RKO (cell line): Measurements from ENCODE around the gene CNR1.
"Not testable (repeated sequence)": the region's sequence is repeated elsewhere in the genome, so short reads cannot be mapped to it uniquely, and the experiment has no call there.

Experiments
- DNase-seq: peaks from one replicate; pipeline ENCODE4 v3.0.0-alpha.2; 2016; ENCODE audit warnings: low spot score

CNR1 gene

DNA sequence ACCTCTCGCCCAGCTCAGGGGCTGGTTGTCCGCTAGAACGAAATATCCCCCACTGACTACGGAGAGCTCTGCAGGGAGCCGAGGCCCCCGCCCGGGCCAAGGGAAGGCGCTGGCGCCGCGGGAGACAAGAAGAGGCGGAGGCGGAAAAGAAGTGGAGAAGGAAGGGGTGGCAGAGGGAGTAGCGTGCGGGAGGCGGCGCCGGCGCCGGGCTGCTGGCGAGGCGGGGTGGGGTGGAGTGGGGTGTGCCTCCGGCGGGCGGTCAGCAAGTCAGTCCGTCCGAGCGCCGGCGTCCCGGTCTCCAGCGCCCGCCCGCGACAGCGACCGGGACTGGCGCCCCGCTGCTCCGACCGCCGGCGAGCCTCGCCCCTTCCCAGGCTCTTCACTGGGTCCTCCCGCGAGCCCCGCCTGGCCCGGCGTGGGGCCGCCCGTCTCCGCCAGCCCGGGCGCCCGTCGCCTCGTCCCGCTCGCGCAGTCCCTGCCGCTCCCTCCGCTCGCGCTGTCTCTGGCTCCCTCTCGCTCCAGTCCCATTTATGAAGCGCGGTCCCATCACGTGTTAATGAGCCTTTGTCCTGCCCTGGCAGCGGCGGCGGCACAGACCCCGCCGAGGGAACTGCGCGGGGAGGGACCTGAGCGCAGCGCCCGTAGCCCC lies at the start of gene CNR1:
Gene CNR1 (minus strand): TSS at position 504 of the 649 bp plus-strand sequence. CDS start 21,073 bp downstream, outside the sequence.
- no peak for DNase-seq

DNA sequence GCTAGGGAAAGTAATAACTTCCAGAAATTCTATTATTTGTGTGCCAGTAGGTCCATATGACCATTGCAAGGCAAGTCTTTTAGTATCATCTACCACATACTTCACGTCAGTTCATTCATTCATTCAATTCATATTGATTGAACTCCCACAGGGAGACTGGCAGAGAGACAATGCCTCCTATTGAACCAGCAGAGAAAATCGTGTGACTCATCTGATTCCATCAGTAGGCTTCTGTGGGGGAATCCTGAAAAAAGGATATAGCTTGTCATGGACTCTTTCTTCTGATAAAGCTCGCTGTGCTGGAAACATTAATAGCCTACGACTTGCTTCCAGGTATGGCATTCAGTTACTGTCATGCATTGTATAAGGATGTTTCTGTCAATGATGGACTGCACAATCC lies 45.3 kb upstream of the CNR1 start:
- DNase-seq: no peak

DNA sequence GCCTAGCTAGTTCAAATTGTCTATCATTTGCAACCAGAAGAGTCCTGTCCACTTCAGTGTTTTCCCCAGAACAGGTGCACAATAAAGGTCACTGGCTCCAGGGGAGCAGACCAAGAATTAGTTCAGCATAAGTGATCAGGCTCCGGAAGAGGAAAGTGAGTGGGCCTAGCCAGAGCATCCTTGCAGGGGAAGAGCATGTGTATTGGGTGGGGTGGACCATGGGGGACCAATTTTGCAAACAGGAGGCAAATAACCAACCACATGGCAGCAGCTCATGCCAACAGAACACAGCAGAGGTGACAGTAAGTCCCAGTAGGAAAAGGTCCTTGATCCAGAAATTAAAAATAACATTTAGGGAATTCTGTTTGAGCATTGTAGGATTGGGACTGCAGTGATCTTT lies 43.2 kb upstream of the CNR1 start:
- no peak for DNase-seq

DNA sequence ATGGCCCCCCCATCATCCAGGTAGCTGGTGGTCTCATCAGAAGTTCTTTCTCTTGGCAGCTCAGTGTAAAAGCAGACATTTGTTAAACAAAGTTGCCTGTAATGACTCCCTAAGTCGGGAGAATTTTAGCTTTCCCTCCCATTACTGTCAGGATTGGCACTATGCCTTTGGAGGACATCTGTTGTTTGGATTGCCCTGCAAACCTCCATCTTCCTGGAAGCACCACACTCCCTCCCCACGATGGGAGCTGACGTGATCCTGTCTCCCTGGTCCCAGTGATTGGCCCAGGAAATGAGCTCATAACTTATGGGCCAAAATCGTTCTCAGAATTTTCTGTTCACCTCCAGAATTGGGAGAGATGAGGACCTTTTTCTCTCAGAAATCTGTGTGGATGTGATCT lies 42.6 kb upstream of the CNR1 start:
- no peak for DNase-seq

DNA sequence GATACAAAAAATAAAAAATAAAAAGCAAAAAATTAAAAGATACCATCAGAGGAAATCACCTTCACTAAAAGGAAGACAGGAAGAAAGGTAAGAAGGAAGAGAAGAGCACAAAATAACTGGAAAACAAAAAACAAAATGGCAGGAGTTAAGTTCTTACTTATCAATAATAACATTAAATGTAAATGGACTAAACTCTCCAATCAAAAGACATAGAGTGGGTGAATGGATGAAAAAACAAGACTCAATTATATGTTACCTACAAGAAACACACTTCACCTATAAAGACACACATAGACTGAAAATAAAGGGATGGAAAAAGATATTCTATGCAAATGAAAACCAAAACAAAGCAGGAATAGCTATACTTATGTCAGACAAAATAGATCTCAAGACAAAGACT lies 35.6 kb upstream of the CNR1 start:
- not testable (repeated sequence) for DNase-seq

DNA sequence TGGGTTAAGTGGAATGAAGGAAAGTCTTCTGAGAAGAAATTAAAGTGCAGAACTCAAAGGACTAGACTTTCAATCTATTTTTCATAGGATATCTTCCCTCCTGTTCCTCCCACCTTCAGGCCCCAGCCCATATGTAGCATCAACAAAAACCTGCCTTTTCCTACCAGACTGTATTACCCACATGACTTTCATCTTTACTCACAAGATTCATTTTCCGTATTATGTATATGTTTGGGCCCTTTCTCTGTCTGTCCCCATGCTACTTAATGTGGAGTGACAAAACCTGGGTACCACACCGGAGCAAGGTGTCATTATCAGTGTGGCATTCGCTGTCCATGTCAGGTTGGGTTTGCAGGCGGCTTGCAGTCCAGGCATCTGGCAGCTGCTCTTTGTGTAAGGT lies 18.8 kb upstream of the CNR1 start:
- DNase-seq: no peak

DNA sequence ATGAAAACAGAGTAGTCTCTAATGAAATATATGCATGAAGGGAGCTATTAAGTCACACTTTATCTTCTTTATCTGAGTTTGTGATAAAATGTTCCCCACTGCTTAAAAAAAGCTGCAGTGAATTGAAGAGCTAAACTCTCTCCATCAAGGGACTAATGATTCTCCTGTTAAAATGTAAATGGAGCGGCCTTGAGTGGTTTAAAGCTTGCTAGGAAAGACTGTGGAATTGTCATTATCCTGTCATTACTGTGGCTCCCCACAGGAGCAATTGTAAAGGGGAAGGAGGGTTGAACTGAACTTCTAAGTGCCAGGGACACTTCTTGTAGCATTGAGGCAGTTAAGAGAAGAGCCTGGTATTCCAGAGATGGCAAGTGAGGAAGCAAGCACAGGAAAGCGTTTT lies 17.3 kb upstream of the CNR1 start:
- DNase-seq: no peak

DNA sequence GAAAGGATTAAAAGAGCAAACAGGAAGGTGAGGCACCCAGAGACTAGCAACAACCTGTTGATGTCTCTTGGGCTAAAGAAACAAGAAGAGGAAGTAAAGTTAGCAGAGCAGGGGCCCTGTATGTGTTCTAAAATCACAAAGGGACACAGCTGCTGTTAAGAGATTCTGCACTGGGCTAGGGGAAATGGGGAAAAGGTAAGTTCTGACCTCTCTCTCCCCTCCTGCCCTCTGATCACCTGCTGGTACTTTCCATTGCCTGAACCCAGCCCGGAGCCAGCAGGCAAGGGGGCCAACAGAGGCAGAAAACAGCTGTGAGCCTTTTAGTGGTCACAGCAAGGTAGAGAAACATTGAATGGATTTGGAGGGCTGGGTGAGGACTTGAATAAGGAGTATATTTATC lies 13.5 kb upstream of the CNR1 start:
- DNase-seq: no peak

DNA sequence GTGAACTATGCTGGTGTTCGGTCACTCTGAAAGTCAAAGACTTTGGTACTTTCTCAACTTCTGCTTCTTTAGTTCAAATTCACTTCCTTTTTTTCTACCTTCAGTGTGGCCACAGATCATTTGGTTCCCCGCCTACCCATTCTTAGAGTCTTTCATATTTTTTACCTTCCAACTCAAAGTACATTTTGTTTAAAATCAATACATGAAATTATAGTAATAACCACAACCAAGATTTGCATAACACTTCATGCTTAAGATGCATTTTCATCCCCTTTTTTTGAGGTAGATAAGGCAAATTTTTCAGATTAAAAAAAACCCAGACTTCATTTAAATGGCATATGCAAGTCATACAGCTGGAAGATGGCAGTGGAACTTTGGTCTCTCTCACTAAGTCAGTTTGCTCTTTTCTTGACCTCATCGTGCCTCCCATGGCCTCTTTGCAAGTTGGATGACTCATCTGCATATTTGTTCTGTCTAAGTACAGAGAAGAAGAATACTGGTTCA lies 11.9 kb upstream of the CNR1 start:
- peak; percentile 35 for DNase-seq

DNA sequence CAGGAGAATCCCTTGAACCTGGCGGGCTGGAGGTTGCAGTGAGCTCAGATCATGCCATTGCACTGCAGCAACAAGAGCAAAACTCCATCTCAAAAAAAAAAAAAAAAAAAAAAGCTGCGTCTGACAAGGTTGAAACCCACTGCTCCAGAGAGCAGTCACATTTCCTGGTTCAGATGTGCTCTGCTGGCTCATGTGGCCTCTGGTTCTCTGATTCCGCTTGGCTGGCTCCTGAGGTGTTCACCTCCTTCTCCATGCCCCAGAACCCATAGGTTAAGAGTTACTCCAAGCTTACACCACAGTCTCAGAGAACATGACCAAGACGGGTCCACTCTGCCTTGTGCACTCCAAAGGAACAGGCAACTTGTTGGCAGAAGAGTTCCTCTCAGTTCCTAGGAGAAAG lies 8.8 kb upstream of the CNR1 start:
- DNase-seq: no peak

DNA sequence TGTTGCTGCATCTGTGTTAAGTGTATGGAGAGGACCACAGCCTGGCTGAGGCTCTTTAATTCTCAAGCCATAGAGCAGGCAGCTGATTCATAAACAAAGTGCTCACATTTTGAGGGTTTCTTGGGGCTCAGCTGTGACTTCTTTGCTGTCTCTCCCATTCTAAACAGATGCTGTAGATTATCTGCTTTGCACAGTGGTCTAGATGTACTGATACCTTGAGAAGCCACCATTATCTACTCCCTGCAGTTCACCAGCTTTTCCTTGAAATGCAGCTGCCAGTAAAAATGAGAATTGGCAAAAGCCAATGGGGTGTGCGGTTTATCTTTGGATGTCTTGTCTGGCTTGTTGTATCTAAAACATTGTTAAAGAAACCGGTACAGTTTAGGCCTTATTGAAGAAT lies 5.2 kb upstream of the CNR1 start:
- no peak for DNase-seq

DNA sequence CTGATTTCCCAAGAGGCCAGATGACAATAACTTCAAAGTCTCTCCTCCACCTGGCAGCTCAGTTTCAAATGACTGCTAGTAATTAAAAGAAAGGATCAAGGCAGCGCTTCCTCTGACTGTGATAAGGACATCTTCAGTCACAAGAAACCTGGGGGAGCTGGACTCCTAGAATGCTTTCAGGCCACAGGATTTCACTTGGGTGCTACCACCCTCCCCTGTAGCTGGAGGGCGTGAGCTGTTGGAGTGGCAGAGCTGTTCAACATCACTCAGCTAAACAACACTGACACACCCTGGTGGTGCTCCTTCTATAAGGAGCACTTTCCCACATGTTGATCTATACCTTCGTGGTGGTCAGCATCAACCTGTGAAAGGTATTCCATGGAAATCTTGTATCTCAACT lies 2.2 kb upstream of the CNR1 start:
- DNase-seq: no peak

DNA sequence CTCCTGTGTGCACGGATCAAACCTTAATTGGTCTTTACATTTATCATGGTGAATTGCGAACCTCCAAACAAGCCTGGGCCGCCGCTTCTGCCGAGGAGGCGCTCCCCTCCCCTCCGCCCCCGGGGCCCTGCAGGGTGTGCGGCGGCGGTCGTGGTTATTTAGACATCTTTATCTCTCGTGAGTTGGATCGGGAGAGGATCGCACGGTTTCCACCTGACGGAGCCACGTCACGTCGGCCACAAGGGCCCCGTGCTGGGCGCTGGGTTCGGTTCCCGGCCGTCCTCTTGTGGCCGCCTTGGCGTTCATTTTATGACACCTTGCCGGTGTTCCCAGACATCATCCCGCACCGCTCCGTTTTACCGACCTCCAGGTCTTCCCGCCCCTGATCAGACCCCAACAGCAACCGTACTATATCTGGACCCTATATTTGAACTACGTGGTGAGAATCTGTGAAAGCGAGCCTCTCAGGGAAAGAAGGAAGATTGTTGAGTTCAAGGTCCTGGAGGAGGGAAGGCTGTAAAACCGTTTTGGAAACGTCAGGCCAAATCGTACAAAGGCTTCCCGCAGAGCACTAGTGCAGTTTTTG lies 1.3 kb upstream of the CNR1 start:
- DNase-seq: no peak

DNA sequence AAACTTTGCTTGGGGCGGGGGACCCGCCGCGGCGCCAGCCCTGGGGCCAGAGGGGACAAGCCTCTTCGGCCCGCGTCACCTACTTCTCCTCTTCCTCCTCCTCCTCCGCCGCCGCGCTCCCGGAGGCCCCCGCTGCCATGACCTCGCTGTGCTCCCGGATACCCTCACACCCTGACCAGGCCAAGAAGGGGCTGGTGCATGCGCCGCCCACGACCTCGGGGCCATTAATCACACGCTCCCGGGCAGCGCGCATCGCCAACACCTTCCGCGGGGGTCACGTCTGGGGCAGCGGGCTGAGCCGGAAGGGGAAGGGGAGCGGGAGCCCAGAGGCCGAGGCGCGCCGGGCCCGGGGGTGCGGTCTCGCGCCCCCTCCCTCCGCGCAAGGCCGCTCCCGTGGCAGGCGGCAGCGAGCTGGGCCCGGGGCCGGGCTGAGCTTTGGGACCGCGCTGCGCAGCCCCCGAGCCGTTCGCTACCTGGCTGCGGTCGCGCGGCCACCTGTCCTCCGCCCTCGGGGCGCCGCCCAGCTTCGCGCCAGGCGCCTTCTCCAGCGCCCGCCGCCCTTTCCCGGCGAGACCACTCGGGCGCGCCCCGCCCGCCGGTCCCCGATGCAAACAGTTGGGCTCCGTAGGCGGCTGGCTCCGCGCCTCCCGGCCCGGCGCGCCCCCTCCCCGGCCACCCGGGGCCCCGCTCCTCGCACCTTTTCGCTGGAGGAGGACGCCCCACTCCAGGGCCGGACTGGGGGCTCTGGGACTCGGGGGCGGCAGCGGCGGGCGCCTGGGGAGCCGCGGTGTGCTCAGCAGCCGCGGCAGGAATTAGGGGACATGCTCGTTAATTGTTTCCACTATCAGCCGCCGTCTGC lies 575 bp upstream of the CNR1 start:
- no peak for DNase-seq

DNA sequence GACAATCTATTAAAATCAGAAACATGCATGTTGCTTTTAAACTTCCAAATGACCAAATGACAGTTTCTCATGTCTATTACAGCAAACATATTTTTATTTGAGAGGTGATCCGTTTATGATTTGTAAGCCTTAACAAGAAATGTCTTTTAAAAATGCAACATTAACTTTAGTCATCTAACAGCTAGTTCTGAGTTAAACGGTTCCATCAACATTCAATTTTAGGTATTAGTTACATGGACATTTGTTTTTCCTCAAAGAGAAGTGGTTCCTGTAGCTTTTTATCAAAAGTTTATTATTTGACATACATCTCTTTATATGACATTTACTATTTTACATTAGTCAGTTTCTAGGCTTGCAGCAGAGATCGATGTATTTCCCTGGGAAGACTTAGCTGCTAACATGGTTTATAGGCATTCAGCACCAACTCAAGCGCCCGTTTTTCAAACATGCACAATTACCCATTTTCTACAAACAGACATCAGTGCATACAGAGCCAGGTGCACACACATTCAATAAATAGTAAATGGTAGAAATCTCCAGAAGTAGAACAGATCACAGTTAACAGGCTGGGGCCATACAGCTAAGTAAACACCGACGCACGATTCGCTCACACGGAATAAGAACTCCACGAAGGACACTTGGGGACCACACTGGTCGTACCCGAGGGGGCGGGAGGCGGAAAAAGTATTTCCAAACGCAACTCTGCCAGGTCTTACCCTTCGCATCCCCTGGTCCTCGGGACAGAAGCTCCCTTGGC lies 882 bp downstream of the CNR1 start:
- DNase-seq: no peak

DNA sequence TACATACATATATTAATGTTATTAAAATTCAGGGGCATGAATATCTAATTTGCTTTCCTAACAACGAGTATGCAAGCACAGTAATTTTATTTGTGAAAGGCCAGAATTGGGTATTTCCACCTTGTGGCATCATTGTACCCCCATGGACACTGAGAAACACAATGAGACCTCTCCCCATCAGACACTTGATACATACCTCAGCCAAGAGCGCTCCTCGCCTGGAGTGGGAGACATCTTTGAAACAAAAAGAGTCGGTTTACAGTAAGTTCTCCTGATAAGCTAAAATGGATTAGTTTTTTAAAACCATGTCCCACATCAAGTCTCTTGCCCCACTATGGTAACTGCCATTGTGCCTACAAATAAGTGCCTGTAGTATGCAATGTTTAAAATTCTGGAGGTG lies 2.1 kb downstream of the CNR1 start:
- no peak for DNase-seq

DNA sequence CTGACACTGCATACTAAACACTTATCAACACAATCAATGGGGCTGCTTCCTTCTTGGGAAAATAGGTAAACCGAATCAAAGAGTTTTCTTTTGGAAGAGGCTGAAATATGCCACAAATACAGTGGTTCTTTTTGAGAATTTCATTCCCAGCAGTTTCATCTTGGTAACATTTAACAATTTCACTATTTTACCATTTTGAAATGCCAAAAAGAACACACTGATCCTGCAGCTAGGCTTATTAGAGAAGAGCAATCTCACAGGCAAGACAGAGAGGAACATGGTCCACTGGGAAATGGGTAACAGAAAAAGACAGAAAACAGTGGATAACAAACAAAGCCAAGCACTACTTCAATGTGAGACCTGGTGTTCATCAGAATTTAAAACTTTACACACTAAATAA lies 2.5 kb downstream of the CNR1 start:
- DNase-seq: no peak

DNA sequence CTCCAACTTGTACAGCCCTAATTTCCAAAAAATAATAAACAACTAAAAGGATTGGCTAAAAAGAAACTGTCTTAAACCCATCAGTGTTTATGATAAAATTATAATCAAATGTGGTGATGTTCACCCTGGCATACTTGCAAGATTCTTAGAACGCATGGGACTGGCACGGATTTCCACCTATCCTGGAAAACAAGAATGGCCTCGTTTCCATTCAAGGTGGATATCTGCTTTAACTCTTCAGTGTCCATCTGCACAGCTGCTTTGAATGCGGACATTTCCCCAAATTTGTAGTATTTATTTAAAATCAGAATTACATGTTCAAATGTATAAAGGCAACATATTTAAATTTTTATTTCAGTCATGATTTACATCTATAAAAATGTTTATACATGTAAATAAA lies 4.2 kb downstream of the CNR1 start:
- DNase-seq: no peak

DNA sequence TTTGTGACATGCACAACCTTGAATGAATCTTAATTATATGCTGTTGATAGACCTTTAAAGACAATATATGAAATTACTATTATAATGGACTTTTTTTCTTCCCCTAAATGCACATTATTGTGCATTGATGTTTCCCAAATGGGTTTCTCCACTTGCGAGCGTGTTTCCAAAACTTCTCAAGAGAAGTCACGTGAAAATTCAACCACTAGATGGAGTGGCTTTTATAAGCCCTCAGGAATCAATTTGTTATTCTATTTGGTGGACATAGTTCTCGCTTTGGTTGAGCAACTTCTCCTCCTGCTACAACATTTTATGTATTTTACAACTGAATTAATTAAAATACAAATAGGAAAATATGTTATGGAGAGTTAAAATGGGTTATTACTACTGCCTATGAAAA lies 9.0 kb downstream of the CNR1 start:
- no peak for DNase-seq

DNA sequence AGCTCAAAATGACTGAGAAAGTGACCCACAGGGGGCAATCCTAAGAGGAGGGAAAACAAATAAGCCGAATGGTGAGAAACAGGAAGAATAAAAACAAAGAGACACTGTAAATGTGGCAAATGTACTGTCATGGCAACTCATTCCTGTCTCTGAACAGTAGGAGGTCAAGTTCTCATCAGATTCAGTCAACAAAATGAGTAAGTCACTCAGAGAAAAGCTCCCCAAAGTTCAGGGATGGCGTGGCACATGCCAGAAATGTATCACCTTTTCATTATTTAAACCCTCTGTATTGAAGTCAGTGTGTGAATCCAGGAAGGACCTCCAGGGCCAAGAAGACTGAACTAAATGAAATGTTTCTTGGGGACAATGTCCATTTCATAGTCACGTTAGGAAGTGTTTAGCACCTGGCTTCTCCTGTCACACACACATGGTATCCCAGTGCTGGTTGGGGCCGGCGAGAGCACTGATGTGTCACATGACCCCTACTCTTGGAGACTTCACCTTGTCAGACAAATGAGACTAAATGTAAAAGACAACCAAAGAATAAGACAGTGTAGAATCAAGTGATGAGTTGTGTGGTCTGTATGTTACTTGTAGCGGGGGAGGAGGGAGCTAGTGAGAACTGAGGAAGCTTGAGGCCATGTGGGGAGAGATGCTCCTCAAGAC lies 20.7 kb downstream of the CNR1 start:
- DNase-seq: no peak

DNA sequence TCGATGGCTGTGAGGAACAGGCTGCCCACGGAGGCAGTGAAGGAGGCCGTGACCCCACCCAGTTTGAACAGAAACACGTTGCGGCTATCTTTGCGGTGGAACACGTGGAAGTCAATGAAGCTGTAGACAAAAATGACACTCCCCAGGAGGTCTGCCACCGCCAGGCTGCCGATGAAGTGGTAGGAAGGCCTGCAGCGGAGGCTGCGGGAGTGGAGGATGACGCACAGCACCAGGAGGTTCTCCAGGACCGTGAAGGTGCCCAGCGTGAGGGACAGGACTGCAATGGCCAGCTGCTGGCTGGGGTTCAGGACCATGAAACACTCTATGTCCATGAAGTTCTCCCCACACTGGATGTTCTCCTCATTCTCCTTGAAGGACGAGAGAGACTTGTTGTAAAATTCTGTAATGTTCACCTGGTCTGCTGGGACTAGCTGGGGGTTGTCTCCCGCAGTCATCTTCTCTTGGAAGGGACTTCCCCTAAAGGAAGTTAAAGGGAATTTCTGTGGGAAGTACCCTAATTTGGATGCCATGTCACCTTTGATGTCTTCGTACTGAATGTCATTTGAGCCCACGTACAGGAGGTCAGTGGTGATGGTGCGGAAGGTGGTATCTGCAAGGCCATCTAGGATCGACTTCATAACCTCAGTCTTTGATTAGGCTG lies 21.4 kb downstream of the CNR1 start:
- DNase-seq: no peak
